WTC11 (cell line): ENCODE data around the gene APOL3. TPM values are rescaled to one million over a fixed set of nuclear protein-coding genes. Genes with fewer than 3 reads are reported as not detected.

ENCODE experiments used
- ATAC-seq: fragments of 200-7000 bp; cut with Tn5 transposase; 2 replicates; pipeline ENCODE4 v1.10.0; 2021; ENCODE audit warnings: mild to moderate bottlenecking, moderate library complexity
- CTCF ChIA-PET: fragments of 300-600 bp; sonication (Branson Sonifier 250); formaldehyde crosslinking; loops from one replicate; lab custom pipeline; 2021; ENCODE audit warnings: antibody characterized with exemption; lab: Charles Lee
- POLR2A ChIA-PET: fragments of 350-600 bp; sonication (Branson Sonifier 250); formaldehyde crosslinking; loops from one replicate; lab custom pipeline; 2021; ENCODE audit warnings: antibody characterized with exemption; lab: Charles Lee
- DNase-seq: peaks from one replicate; pipeline ENCODE4 v3.0.0; 2021; ENCODE audit warnings: low spot score
- H3K27ac Mint-ChIP-seq: 2 replicates; pipeline ENCODE4 v1.8.0; 2021; ENCODE audit warnings: mixed read lengths
- H3K27me3 Mint-ChIP-seq: 2 replicates; pipeline ENCODE4 v1.8.0; 2021; ENCODE audit warnings: low read depth, mild to moderate bottlenecking, moderate library complexity, mixed read lengths
- H3K36me3 Mint-ChIP-seq: 2 replicates; pipeline ENCODE4 v1.8.0; 2021; ENCODE audit warnings: mixed read lengths
- H3K4me1 Mint-ChIP-seq: 2 replicates; pipeline ENCODE4 v1.8.0; 2022; ENCODE audit warnings: mixed read lengths
- H3K4me3 Mint-ChIP-seq: 2 replicates; pipeline ENCODE4 v1.8.0; 2021; ENCODE audit warnings: mild to moderate bottlenecking, moderate library complexity, mixed read lengths
- H3K9me3 Mint-ChIP-seq: 2 replicates; pipeline ENCODE4 v1.8.0; 2021; ENCODE audit warnings: mixed read lengths
- CBFB ChIP-seq: sonication (generic); formaldehyde crosslinking; IDR thresholded peaks from 2 replicates; pipeline ENCODE4 v1.8.1; 2022; ENCODE audit warnings: mild to moderate bottlenecking, low read depth, missing genetic modification reagents
- CTCF ChIP-seq: fragments of 200-600 bp; IDR thresholded peaks from 2 replicates; pipeline ENCODE4 v1.8.0; 2022; ENCODE audit warnings: antibody characterized with exemption
- ESRRA ChIP-seq: sonication (generic); formaldehyde crosslinking; IDR thresholded peaks from 2 replicates; pipeline ENCODE4 v1.8.1; 2022; ENCODE audit warnings: mild to moderate bottlenecking, missing genetic modification reagents, borderline replicate concordance
- FOXK1 ChIP-seq: sonication (generic); formaldehyde crosslinking; IDR thresholded peaks from 2 replicates; pipeline ENCODE4 v1.8.0; 2022; ENCODE audit warnings: mild to moderate bottlenecking, moderate library complexity, missing genetic modification reagents
- FOXP1 ChIP-seq: sonication (generic); formaldehyde crosslinking; IDR thresholded peaks from 2 replicates; pipeline ENCODE4 v1.8.0; 2022; ENCODE audit warnings: missing genetic modification reagents, mild to moderate bottlenecking, moderate library complexity, borderline replicate concordance
- GABPB1 ChIP-seq: sonication (generic); formaldehyde crosslinking; IDR thresholded peaks from 2 replicates; pipeline ENCODE4 v1.8.1; 2023; ENCODE audit warnings: mild to moderate bottlenecking, missing genetic modification reagents
- GTF2I ChIP-seq: fragments of 250-450 bp; sonication (Bioruptor Pico); conservative IDR thresholded peaks from 2 replicates; pipeline ENCODE4 v1.4.0; 2021; ENCODE audit warnings: mild to moderate bottlenecking
- JAZF1 ChIP-seq: fragments of 250-450 bp; sonication (Bioruptor Pico); IDR thresholded peaks from 2 replicates; pipeline ENCODE4 v1.9.0; 2021; ENCODE audit warnings: moderate library complexity, mild to moderate bottlenecking, inconsistent platforms
- MAX ChIP-seq: sonication (generic); formaldehyde crosslinking; IDR thresholded peaks from 2 replicates; pipeline ENCODE4 v1.8.0; 2022; ENCODE audit warnings: mild to moderate bottlenecking, missing genetic modification reagents
- NFATC4 ChIP-seq: fragments of 250-450 bp; sonication (Bioruptor Pico); IDR thresholded peaks from 2 replicates; pipeline ENCODE4 v1.9.0; 2021; ENCODE audit warnings: mild to moderate bottlenecking
- NR3C1 ChIP-seq: sonication (generic); formaldehyde crosslinking; conservative IDR thresholded peaks from 2 replicates; pipeline ENCODE4 v1.8.1; 2023; ENCODE audit warnings: low read depth, mild to moderate bottlenecking, missing genetic modification reagents
- OVOL2 ChIP-seq: fragments of 250-450 bp; sonication (Bioruptor Pico); IDR thresholded peaks from 2 replicates; pipeline ENCODE4 v1.9.0; 2021; ENCODE audit warnings: mild to moderate bottlenecking, borderline replicate concordance
- SMAD4 ChIP-seq: sonication (generic); formaldehyde crosslinking; IDR thresholded peaks from 2 replicates; pipeline ENCODE4 v1.8.0; 2022; ENCODE audit warnings: mild to moderate bottlenecking, missing genetic modification reagents
- TEAD4 ChIP-seq: sonication (generic); formaldehyde crosslinking; IDR thresholded peaks from 2 replicates; pipeline ENCODE4 v1.8.0; 2022; ENCODE audit warnings: mild to moderate bottlenecking, missing genetic modification reagents
- ZMAT4 ChIP-seq: fragments of 250-450 bp; sonication (Bioruptor Pico); IDR thresholded peaks from 2 replicates; pipeline ENCODE4 v1.9.0; 2021; ENCODE audit warnings: mild to moderate bottlenecking
- ZNF263 ChIP-seq: sonication (generic); formaldehyde crosslinking; IDR thresholded peaks from 2 replicates; pipeline ENCODE4 v1.8.1; 2022; ENCODE audit warnings: low read depth, mild to moderate bottlenecking, moderate library complexity, missing genetic modification reagents
- ZNF317 ChIP-seq: sonication (generic); formaldehyde crosslinking; IDR thresholded peaks from 2 replicates; pipeline ENCODE4 v1.8.1; 2023; ENCODE audit warnings: low read depth, mild to moderate bottlenecking, moderate library complexity, missing genetic modification reagents, borderline replicate concordance
- total RNA-seq: library from RNA; stranded (reverse); gene quantifications from 3 replicates; pipeline ENCODE4 v1.2.3, GENCODE V29; 2021
- TF ChIP-seq, protein P1 (sequence below): sonication (generic); formaldehyde crosslinking; IDR thresholded peaks from 2 replicates; pipeline ENCODE4 v1.8.0; 2023; ENCODE audit warnings: missing genetic modification reagents
- TF ChIP-seq, protein P2 (sequence below): sonication (generic); formaldehyde crosslinking; IDR thresholded peaks from 2 replicates; pipeline ENCODE4 v1.8.0; 2023; ENCODE audit warnings: mild to moderate bottlenecking, missing genetic modification reagents
- TF ChIP-seq, protein P3 (sequence below): sonication (generic); formaldehyde crosslinking; IDR thresholded peaks from 2 replicates; pipeline ENCODE4 v1.8.1; 2023; ENCODE audit warnings: mild to moderate bottlenecking, missing genetic modification reagents, moderate library complexity
- TF ChIP-seq, protein P4 (sequence below): sonication (generic); formaldehyde crosslinking; IDR thresholded peaks from 2 replicates; pipeline ENCODE4 v1.8.1; 2022; ENCODE audit warnings: missing genetic modification reagents, borderline replicate concordance
- TF ChIP-seq, protein P5 (sequence below): fragments of 250-450 bp; sonication (Bioruptor Pico); IDR thresholded peaks from 2 replicates; pipeline ENCODE4 v2.1.2; 2022; ENCODE audit warnings: mild to moderate bottlenecking, moderate library complexity

Gene APOL3
- total RNA-seq, 1 experiment from 2014 or later, result 0.26 TPM

- no peak for TF ChIP-seq SMAD4 (CRISPR knock-in tag)
These were observed 35.9 kb downstream of the APOL3 start (continued) for GRCh38 chr22:36124666-36125065.

GRCh38 chr22:36123673-36124630 is 36.6 kb downstream of the APOL3 start:
- ChIA-PET CTCF (interaction anchor here (0.6 to 3.0 kb wide), 54 partner anchors 9 to 690 kb away, joined by 3 to 41 read pairs (median 4); partner anchors contain the start of genes APOL5, APOL6 and RBFOX2), POLR2A (no interaction called here)
- peak overlapping the region; percentile 39; the same call in 1 of the 2 replicates for H3K4me3 Mint-ChIP-seq
- ATAC-seq (peak; percentile 95), DNase-seq (peak; percentile 95)
- H3K4me1 Mint-ChIP-seq, result peaks cover 15% of the 10 kb centered on the region
- no peaks in the 10 kb centered on the region for H3K36me3 Mint-ChIP-seq
- peaks cover 20% of the 10 kb centered on the region for H3K27me3 Mint-ChIP-seq
- H3K9me3 Mint-ChIP-seq, result no peaks in the 10 kb centered on the region
- peak overlapping the region; percentile 91 for H3K27ac Mint-ChIP-seq
- TF ChIP-seq OVOL2 (CRISPR knock-in tag), result no peak
- TF ChIP-seq ESRRA (CRISPR knock-in tag), result no peak
- TF ChIP-seq, protein P1, sequence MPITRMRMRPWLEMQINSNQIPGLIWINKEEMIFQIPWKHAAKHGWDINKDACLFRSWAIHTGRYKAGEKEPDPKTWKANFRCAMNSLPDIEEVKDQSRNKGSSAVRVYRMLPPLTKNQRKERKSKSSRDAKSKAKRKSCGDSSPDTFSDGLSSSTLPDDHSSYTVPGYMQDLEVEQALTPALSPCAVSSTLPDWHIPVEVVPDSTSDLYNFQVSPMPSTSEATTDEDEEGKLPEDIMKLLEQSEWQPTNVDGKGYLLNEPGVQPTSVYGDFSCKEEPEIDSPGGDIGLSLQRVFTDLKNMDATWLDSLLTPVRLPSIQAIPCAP (CRISPR knock-in tag), result no peak
- peak; percentile 29; the same call in 1 of the 2 replicates for TF ChIP-seq GABPB1 (CRISPR knock-in tag)
- peak; percentile 93 for TF ChIP-seq CTCF
- TF ChIP-seq ZMAT4 (CRISPR knock-in tag), result no peak
- peak; percentile 83 for TF ChIP-seq FOXK1 (CRISPR knock-in tag)
- TF ChIP-seq, protein P2, sequence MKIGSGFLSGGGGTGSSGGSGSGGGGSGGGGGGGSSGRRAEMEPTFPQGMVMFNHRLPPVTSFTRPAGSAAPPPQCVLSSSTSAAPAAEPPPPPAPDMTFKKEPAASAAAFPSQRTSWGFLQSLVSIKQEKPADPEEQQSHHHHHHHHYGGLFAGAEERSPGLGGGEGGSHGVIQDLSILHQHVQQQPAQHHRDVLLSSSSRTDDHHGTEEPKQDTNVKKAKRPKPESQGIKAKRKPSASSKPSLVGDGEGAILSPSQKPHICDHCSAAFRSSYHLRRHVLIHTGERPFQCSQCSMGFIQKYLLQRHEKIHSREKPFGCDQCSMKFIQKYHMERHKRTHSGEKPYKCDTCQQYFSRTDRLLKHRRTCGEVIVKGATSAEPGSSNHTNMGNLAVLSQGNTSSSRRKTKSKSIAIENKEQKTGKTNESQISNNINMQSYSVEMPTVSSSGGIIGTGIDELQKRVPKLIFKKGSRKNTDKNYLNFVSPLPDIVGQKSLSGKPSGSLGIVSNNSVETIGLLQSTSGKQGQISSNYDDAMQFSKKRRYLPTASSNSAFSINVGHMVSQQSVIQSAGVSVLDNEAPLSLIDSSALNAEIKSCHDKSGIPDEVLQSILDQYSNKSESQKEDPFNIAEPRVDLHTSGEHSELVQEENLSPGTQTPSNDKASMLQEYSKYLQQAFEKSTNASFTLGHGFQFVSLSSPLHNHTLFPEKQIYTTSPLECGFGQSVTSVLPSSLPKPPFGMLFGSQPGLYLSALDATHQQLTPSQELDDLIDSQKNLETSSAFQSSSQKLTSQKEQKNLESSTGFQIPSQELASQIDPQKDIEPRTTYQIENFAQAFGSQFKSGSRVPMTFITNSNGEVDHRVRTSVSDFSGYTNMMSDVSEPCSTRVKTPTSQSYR (CRISPR knock-in tag), result peak; percentile 37; the same call in 1 of the 2 replicates
- peak; percentile 43; the same call in 1 of the 2 replicates for TF ChIP-seq FOXP1 (CRISPR knock-in tag)
- no peak for TF ChIP-seq CBFB
- no peak for TF ChIP-seq NFATC4 (CRISPR knock-in tag)
- no peak for TF ChIP-seq JAZF1
- TF ChIP-seq NR3C1 (CRISPR knock-in tag), result no peak
- TF ChIP-seq ZNF317 (CRISPR knock-in tag), result no peak
- TF ChIP-seq, protein P3, sequence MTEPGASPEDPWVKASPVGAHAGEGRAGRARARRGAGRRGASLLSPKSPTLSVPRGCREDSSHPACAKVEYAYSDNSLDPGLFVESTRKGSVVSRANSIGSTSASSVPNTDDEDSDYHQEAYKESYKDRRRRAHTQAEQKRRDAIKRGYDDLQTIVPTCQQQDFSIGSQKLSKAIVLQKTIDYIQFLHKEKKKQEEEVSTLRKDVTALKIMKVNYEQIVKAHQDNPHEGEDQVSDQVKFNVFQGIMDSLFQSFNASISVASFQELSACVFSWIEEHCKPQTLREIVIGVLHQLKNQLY, result no peak
- TF ChIP-seq, protein P4, sequence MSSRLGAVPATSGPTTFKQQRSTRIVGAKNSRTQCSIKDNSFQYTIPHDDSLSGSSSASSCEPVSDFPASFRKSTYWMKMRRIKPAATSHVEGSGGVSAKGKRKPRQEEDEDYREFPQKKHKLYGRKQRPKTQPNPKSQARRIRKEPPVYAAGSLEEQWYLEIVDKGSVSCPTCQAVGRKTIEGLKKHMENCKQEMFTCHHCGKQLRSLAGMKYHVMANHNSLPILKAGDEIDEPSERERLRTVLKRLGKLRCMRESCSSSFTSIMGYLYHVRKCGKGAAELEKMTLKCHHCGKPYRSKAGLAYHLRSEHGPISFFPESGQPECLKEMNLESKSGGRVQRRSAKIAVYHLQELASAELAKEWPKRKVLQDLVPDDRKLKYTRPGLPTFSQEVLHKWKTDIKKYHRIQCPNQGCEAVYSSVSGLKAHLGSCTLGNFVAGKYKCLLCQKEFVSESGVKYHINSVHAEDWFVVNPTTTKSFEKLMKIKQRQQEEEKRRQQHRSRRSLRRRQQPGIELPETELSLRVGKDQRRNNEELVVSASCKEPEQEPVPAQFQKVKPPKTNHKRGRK, result no peak
- TF ChIP-seq ZNF263 (CRISPR knock-in tag), result no peak
- TF ChIP-seq GTF2I (CRISPR knock-in tag), result no peak
- peak; percentile 91 for TF ChIP-seq MAX (CRISPR knock-in tag)
- no peak for TF ChIP-seq TEAD4 (CRISPR knock-in tag)
- TF ChIP-seq, protein P5, sequence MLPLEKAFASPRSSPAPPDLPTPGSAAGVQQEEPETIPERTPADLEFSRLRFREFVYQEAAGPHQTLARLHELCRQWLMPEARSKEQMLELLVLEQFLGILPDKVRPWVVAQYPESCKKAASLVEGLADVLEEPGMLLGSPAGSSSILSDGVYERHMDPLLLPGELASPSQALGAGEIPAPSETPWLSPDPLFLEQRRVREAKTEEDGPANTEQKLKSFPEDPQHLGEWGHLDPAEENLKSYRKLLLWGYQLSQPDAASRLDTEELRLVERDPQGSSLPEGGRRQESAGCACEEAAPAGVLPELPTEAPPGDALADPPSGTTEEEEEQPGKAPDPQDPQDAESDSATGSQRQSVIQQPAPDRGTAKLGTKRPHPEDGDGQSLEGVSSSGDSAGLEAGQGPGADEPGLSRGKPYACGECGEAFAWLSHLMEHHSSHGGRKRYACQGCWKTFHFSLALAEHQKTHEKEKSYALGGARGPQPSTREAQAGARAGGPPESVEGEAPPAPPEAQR (CRISPR knock-in tag), result no peak
